GM03348 (cell line): Measurements from ENCODE around the gene SLC46A1.
A peak's percentile ranks its signal among the peaks of the same experiment; 100 is the strongest.

Experiments
- DNase-seq: peaks from one replicate; pipeline ENCODE4 v3.0.0; 2012; ENCODE audit warnings: low spot score

Gene SLC46A1

DNA sequence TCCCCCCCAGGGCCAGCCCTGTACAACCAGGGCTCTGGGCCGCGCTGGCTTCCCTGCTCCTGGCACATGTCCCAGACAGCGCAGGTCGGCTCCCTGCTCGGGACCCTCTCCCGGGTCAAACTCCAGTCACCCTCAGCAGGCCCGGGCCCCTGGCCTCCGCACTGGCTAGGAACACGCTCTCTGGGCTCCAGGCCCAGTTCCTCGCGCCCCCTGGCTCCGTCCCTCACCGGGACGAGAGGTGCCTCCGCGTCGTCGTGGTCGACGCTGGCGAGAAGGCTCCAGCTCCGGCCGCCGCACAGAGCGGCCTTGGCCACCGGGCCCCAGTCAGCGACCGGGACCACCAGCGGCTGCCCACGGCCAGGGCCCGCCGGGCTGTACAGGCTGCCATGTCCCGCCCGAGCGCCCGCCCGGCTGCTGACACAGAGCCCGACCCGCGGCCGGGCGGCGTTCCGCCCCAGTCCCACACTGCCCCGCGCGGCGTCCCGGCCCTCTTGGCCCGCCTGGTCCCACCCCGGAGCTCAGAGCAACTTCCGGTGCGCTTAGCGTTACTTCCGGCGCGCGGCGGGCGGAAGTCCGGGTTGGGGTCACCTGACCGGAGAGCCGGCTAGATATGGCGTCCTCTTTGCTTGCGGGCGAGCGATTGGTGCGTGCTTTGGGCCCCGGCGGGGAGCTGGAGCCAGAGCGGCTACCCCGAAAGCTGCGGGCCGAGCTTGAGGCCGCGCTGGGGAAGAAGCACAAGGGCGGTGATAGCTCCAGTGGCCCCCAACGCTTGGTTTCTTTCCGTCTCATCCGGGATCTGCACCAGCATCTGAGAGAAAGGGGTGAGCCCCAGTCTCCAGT lies 48.7 kb downstream of the SLC46A1 start, which contains the start of gene POLDIP2:
POLDIP2 (minus strand) TSS at position 467 of the 840 bp plus-strand sequence; CDS start at position 388, 79 bp downstream.
- DNase-seq, result peak; percentile 98

DNA sequence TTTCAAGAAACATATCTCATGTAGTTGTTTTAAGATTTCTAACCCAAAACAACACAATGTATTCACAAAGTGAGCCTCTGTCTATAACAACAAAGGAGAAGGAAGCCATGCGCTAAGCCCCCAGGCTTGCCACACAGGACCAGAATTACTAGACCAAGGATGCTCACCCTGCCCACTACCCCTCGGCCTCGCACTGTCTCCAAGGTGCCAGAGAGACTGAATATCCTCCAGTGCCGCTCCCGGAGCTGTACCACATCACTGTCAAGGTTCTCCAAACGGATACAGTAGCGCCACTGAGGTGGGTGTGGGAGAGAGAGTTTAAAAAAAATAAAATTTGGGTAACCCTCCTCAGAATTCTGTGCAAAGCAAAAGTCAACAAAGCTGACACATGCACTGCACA lies 55.7 kb downstream of the SLC46A1 start:
- no peak for DNase-seq

DNA sequence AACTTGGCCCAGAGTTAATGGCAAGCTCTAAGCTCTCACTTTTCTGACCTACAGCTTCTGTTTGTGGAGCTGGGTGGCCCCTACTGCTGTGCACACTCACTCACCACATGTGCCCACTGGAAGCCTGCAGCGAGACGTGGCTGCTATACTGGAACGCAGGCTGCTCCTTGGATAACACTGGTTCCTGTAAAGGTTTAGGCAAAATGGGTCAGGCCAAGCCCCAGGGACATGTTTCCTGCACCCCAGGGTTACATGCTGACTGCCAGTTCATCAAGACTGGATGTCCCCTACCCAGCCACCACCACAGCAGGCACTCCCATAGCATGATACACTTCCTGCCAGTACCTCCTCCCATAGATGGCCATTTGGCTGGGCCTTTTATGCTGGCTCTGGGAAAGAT lies 57.0 kb downstream of the SLC46A1 start:
- DNase-seq, result no peak

DNA sequence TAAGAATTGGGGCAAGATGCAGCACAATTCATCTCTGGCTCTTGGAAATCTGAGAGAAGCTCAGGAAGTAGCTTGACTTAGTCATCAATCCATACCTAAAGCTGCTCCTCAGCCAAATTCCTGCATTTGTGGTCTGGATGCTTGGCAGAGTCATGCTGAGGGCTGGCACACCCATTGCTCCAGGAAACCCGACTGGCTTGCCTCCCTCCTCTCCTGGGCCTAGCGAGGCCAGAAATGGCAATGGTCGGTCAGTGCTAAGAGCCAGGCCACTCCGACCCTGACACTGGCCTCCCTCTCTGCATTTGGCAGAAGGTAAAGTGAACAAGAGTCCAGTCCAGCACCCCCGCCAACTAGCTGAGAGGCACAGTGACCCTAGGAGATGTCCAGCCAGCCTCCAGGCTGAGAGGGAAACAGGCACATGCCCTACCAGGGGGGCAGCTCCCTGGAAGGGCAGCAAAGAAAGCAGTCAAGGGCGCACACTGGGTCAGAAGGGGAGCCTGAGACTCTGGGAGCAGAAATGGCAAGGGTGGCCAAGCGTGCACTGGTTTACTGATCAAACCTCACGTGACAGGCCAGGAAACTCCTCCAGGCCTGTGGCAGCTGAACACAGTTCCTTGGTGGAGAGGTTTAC lies 58.6 kb downstream of the SLC46A1 start:
- peak; percentile 83 for DNase-seq

DNA sequence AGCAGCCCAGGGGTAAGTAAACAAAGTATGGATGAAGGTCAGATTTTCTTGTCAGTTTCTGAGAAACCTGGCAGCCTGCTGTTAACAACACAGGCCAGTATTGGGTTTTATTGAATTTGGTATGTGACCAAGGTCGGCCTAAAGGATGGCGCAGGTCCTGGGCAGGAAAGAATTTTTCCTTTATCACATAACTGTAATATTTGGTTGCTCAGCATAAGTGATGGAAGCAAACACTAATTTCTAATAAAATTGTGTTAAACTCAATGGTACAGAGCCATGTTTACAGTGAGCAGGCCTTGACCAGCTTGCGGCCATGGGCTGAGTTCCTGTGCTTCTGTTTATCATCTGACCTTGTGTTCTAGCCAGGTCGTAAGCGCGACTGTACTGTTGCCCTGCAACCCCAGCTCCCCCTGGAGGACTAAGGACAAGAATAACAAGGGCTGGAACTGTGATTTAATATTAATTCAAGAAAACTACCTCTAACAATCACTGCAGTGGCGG lies 59.2 kb downstream of the SLC46A1 start:
- no peak for DNase-seq

DNA sequence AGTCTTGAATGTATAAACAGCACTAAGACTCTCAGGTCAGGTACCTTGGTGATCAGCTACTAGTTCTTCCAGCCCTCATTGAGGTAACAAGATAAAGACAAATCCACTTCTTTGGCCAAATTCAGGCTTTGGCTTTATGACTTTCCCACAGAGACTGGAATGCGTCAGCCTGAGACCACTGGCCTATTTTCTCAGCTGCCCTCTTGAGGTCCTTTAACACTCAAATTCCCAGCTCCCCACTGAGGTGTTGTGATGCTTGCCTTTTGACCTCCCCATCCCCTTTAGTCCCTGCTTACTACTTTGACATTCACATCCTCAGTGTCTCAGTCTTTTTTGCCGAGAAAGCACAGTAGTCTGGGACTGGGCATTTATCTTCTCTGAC lies 59.8 kb downstream of the SLC46A1 start:
- no peak for DNase-seq

DNA sequence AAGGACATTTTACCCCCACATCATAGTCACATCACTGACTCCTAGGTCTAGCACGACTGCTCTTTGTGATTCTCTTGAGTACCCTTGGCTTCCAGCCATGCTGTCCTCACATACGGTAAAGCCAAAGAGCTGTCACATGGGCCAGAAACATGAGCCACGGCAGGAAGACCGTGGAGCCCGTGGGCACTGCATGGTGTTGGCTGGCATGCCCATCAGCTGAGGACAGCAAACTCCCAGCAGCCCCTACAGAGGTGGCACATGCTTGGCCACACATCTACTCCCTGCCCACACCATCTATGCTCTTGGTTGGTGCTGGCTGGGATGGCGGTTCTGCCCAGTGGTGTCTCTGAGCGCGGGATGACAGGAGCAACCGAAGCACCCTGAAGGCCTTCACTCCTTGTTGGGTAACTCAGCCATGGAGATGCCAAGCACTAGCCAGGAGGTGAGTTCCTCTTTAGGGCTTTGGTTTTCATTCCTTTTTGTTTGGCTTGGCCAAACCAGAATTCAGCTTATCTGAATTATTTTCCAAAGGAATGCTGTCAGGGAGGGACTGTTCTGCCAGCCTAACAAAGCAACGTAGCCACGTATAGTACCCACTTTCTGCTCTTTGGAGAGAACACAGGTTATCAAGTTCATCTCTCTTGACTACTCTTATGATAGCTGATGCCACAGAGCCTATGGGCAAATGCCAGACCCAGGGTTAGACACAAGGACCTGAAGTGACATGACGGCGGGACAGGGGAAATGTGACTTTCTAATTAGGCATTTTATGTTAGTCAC lies 60.4 kb downstream of the SLC46A1 start:
- DNase-seq, result no peak
